Right renal pelvis (tissue), 4 donors: ENCODE measurements around the gene OPALIN. TPM values are rescaled to one million over a fixed set of nuclear protein-coding genes. Genes with fewer than 3 reads are reported as not detected.
"Not testable (repeated sequence)": the region's sequence is repeated elsewhere in the genome, so short reads cannot be mapped to it uniquely, and the experiment has no call there.

ENCODE experiments used
- DNase-seq, 4 donors: peaks; one replicate each; pipeline ENCODE4 v3.0.0-alpha.2; 2013; ENCODE audit warnings: low read depth in 4 of 4, low spot score in 3 of 4, missing footprints in 1 of 4
- polyA plus RNA-seq, 4 donors: library from polyadenylated mRNA; unstranded; fragments of 120-200 nt; gene quantifications; one replicate each; pipeline ENCODE4 v1.2.1, GENCODE V29; 2013; ENCODE audit not compliant: insufficient read length in 4 of 4

Gene OPALIN
- polyA plus RNA-seq, 4 donors = not detected

GRCh38 chr10:96309628-96310320, 49.0 kb downstream of the OPALIN start:
- DNase-seq = no peak

GRCh38 chr10:96308854-96309253, 49.9 kb downstream of the OPALIN start:
- DNase-seq = not testable (repeated sequence)

- no peak for DNase-seq
Observed at GRCh38 chr10:96306516-96306915, 52.3 kb downstream of the OPALIN start.

GRCh38 chr10:96305019-96305418, 53.8 kb downstream of the OPALIN start:
- no peak for DNase-seq

GRCh38 chr10:96304230-96304629, 54.6 kb downstream of the OPALIN start, which contains the start of gene DNTT:
Gene DNTT (plus strand): TSS chr10:96304434. CDS start chr10:96304498, 64 bp downstream.
- no peak for DNase-seq

- no peak for DNase-seq
Observed at GRCh38 chr10:96301616-96302015, 57.2 kb downstream of the OPALIN start.

- no peak for DNase-seq
Observed at GRCh38 chr10:96299383-96299782, 59.4 kb downstream of the OPALIN start.

GRCh38 chr10:96298362-96298761, 60.4 kb downstream of the OPALIN start:
- DNase-seq = no peak

GRCh38 chr10:96297486-96297885, 61.3 kb downstream of the OPALIN start:
- DNase-seq = no peak

GRCh38 chr10:96295475-96295874, 63.3 kb downstream of the OPALIN start:
- DNase-seq = no peak

Other genes with a start within 250 kb of the OPALIN start
- 10 to 100 TPM; 32.9 to 48.0 (median 38.8) TPM for gene ZNF518A, start 228.7 kb downstream of the OPALIN start, polyA plus RNA-seq
- gene BLNK, start 87.4 kb downstream of the OPALIN start, polyA plus RNA-seq = 10 to 100 TPM; 30.3 to 59.3 (median 39.7) TPM
- gene DNTT, start 54.6 kb downstream of the OPALIN start, polyA plus RNA-seq = under 1 TPM; 0.12 to 0.30 (median 0.18) TPM
- under 1 TPM; 0.60 to 0.97 (median 0.81) TPM for gene TLL2, start 154.9 kb upstream of the OPALIN start, polyA plus RNA-seq
- 100 to 1,000 TPM; 189 to 247 (median 241) TPM for gene TM9SF3, start 228.0 kb upstream of the OPALIN start, polyA plus RNA-seq